Femur (tissue), 1 donor: ENCODE measurements around the gene USP19.

ENCODE experiments used
- DNase-seq: peaks from one replicate; pipeline ENCODE4 v3.0.0-alpha.2; 2017

The USP19 gene, protein sequence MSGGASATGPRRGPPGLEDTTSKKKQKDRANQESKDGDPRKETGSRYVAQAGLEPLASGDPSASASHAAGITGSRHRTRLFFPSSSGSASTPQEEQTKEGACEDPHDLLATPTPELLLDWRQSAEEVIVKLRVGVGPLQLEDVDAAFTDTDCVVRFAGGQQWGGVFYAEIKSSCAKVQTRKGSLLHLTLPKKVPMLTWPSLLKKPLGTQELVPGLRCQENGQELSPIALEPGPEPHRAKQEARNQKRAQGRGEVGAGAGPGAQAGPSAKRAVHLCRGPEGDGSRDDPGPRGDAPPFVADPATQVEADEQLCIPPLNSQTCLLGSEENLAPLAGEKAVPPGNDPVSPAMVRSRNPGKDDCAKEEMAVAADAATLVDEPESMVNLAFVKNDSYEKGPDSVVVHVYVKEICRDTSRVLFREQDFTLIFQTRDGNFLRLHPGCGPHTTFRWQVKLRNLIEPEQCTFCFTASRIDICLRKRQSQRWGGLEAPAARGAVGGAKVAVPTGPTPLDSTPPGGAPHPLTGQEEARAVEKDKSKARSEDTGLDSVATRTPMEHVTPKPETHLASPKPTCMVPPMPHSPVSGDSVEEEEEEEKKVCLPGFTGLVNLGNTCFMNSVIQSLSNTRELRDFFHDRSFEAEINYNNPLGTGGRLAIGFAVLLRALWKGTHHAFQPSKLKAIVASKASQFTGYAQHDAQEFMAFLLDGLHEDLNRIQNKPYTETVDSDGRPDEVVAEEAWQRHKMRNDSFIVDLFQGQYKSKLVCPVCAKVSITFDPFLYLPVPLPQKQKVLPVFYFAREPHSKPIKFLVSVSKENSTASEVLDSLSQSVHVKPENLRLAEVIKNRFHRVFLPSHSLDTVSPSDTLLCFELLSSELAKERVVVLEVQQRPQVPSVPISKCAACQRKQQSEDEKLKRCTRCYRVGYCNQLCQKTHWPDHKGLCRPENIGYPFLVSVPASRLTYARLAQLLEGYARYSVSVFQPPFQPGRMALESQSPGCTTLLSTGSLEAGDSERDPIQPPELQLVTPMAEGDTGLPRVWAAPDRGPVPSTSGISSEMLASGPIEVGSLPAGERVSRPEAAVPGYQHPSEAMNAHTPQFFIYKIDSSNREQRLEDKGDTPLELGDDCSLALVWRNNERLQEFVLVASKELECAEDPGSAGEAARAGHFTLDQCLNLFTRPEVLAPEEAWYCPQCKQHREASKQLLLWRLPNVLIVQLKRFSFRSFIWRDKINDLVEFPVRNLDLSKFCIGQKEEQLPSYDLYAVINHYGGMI (N-terminal part only)

DNA sequence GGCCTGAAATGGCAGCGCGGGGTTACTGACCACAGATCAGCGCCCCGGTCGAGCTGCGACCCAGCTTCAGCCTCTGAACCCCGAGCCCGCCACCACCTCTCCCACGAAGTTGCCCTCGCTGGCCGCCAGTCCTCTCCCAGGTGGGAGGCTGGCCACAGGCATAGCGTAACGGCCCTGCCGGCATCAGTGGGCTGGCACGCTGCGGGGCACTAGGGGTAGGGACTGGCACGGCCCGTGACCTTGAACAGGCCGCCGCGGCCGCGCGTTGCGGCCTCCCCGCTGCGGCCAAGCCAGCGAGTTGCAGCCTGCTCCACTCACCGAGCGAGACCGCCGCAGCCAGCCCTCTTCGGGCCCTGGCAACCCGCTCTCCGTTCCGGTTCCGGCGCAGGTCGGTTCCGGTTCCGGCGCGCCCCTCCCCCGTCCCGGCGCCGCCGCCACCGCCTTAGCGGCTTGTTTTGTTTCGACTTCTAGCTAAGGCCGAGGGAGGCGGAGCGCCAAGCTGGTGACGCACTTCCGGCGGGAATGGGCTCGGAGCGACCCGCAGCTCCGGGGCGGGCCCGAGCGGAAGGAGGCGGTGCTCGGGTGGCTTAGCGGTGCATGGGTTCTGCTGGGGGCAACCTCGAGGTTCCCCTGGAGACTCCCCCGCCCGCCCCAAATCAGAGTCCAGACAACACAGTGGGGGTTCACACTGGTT lies at the start of gene USP19:
USP19 (minus strand) TSS at position 386 of the 694 bp plus-strand sequence. CDS start 1,678 bp downstream, outside the sequence.
- DNase-seq = peak; percentile 97

DNA sequence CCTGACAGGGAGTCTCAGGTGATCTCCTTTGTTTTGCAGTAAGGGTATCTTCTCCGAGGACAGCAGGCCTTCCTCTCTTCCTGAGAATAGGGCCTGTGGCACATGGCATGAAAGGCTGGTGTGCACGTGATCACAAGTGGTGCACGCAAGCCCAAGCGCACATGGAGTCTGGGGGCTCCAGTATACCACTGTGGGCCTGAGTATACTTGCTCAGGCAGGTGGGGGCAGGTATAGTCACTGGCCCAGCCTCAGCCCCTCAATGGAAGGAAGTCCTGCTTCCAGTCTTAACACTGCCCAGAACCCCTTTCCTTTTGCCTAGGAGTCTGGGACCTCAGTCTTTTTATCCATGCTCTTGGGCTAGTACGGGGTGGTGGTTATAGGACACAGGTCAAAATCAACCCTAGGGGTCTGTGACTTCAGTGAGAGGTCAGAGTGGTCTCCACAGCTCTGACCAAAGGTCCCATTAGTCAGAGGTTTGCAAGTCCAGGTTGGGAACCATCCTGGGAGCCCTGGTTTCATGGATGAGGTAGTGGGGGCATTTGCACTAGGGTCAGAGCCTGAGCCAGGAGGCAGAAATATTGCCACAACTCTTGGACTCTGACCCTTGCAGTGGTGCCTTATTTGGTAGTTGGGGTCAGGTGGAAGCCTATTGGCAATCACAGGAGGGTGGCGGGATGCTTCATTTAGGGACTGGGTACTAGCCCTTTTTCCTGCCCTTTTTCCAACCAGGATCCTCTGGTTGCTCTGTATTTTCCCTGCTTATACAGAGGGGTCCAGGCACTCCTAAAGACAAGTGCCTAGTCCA lies 46.3 kb upstream of the USP19 start:
- peak; percentile 14 for DNase-seq

DNA sequence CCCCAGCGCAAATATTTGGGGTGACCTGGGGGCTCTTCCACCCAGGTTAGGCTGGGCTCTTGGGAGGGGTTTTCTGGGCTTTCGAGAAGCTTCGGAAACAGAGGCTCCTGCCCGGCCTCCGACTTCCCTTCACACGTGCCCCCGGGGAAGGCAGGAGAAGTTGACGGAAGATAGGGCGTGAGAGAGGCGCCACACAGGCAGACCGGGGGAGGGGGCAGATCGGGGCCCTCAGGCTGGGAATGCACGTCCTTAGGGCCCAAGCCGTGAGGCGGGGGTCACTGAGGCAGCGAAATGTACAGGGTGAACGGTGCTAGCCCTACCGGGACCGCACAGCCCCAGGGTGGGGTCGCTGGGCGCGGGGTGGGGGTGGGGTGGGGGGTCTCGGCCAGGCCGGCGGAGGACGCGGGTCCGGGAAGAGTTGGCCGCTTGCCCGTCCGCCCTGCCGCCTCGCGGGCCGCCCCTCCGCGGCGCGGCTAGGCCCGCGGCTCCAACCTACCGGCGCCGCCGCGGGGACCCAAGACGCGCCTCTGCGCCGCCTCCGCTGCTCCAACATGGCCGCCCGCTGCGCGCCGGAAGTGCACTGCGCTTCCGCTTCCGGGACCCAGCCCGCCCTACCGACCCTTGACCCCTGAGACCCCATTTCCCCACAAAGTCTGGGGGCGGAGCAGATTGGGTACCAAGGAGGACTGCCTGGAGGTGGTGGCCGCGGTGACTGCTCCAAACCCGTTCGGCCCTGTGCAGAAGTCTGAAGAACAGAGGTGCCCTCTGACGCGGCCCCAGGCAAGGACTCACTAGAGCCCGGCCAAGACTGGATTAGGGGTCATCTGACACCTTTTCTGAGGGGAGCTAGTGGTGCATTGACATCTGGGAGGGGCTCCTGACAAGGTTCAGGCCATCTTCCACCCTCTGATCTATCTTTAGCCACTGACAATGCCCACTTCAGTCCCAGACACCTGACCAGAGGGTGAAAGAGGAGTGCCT lies 45.4 kb upstream of the USP19 start, which contains the start of gene CCDC71:
CCDC71 (minus strand) TSS at position 561 of the 981 bp plus-strand sequence. CDS start 2,123 bp downstream, outside the sequence.
- DNase-seq = peak; percentile 88

DNA sequence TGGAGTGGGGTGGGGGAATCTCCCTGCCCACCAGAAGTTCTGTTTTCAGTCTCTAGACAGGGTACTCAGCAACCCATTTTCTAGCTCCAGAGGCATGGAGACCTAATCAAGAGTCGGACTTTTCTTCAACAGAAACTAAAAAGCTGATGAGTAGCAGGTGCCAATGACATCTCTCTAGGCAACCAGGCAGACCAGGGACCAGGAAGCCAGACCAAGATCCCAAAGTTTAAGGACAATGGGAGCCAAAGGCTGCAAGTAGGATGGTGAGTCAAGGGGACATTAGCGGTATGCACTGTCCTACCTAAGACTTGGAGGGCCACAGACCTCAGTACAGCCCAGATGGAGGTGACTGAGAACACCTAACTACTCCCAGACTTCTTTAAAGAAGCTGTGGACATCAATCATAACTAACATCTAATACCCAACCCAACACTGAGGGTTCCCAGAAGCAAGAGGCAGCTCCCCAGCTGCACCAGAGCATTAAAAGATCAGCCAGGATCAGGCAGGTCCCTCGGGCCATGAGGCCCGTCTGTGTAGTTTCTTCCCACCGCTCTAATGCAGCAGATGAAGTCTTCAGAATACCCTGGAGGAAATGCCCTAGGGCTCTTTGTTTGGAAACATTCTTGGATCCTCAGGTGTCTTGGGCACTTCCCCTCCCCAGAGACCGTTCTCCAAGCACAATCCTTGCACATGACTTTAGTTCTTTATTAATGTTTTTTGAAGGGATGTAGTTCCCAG lies 44.5 kb upstream of the USP19 start:
- peak; percentile 12 for DNase-seq

DNA sequence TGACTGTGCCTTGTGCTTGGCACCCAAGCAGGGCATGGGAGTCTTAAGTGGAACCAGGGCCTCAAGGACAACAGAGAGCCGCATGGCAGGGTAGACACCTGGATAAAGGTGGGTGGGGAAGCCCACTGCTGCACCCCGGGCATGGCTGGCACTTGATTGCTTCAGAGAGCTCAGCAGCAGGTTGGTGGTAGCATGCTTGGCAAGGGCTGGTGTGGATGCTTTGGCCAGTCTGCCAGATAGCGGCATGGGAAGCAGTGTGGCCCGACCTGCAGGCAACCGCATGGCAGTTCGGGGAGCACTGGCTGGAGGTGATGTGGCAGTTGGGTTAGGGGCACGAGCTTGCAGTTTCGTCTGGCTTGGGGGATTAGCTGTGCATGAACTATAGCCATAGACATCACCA lies 43.0 kb upstream of the USP19 start:
- no peak for DNase-seq

DNA sequence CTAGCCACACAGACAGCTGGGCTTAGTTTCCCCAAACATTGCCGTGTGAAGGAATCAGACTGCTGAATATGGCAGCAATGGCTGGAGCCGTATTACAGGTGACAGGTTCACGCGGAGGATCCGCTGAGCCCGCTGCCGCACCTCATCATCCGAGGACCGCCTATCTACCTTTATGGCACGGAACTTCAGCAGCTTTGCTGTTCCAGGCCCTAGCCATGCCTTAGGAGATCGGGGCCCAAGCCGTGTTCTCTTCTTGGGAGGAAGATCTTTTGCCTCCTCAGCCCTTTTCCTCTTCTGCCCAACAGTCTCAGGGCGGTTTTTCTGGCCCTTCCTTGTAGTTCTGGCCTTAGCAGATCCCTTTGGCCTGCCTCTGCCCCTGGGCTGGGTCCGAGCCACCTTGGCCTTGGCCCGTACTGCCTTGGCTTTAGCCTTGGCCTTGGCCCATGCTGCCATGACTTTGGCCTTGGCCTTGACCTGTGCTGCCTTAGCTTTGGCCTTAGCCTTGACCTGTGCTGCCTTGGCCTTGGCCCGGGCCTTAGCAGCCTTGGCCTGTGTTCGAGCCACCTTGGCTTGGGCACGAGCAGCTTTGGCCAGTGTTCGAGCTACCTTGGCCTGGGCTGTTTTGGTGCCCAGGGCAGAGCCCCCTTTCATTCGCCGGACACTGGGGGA lies 42.3 kb upstream of the USP19 start:
- peak; percentile 15 for DNase-seq

DNA sequence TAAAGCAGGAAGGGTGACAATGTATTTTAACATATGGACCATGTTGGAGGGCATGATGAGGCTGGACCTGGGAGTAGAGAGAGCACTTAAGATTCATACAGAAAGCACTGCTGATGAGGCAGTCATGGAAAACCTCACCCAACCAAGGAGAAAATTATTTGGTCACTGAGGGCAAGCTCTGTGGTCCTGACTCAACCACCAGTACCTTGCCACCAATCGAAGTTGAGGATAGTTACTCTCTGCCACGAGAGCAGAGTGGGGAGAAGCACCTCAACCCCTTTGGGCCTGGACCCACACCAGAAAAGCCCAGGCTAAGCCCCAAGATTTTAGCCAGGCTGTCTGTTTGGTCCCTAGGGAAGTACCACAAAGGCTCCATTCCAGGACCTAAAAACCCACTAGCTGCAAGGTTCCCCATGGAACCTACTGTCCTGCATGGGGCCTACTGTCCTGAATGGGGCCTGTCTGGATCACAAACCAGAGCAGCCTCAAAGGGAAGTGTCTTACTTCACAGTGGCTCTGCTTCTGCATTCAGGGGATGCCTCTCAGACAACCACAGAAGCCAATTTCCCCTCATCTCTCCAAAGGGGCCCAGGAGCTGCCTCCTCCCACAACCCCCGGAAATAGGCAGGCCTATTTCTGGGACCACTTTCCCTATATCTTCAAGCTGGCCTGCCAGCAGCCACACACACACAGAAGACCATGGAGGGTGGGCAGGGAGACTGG lies 41.3 kb upstream of the USP19 start:
- no peak for DNase-seq

DNA sequence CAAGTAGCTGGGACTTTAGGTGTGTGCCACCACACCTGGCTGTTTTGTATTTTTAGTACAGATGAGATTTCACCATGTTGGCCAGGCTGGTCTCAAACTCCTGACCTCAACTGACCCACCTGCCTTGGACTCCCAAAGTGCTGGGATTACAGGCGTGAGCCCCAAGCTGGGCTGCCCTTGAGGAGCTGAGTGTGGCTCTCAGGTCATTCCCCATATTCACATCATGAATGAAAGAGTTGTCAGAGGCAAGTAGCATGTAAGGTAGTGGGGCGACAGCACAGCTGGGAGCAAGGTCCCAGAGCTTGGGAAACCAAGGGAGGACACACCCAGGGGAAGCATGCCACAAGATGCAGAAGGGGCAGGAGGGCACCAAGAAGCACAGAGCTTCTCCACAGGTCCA lies 40.6 kb upstream of the USP19 start:
- no peak for DNase-seq

DNA sequence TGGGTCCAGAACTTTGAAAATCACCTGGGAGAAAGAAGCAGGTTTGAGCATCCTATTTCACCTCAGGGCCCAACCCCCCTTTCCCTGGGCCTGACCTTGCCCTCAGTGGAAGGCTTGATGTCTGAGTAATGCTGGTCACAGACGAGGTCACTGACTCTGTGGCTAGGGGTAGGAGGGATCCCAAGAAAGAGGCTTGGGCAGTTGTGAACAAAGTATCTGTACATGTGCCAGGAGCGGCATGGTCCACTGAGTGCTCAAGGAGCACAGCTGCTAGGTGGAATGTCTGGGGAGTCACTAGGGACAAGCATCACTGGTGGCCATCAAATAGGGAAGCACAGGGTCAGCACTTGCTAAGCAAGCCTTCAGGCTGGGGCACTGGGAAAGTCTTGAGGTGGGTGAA lies 38.2 kb upstream of the USP19 start:
- DNase-seq = no peak

DNA sequence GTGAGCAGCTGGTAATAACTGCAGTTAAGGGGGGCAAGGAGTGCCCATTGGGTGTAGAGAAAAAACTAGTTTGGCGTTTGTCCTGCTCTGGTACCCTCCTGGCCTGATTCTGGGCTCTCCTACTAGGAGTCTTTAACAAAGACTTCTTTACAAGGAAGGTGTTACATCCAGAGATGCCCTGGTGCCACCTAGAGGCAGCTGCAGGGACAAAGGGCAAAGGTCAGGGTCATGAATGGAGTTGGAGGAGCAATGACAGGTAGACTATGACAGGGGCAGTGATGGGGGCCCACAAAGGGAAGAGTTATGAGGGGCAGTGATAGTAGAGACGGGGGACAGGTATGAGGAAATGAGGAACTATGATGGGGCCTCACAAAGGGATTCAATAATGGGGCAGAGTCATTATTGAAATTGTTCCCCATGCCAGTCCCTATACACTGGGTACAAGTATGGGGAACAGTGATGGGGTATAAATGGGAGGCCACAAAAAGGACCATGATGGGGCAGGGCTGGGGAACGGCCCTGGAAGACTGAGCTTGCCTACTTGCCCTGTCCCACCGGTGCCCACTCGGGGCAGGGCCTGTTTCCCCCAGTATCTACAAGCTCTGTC lies 37.6 kb upstream of the USP19 start:
- no peak for DNase-seq

DNA sequence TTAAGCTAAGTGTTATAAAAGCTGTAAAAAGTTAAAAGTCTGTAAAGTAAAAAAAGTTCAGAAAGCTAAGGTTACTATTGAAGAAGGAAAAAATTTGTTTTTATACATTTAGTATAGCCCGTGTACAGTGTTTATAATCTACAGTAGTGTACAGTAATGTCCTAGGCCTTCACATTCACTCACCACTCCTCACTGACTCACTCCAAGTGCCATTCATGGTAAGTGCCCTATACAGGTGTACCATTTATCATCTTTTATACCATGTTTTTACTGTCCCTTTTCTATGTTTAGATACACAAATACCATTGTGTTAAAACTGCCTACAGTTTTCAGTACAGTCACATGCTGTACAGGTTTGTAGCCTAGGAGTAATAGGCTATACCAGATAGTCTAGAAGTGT lies 36.7 kb upstream of the USP19 start:
- no peak for DNase-seq

DNA sequence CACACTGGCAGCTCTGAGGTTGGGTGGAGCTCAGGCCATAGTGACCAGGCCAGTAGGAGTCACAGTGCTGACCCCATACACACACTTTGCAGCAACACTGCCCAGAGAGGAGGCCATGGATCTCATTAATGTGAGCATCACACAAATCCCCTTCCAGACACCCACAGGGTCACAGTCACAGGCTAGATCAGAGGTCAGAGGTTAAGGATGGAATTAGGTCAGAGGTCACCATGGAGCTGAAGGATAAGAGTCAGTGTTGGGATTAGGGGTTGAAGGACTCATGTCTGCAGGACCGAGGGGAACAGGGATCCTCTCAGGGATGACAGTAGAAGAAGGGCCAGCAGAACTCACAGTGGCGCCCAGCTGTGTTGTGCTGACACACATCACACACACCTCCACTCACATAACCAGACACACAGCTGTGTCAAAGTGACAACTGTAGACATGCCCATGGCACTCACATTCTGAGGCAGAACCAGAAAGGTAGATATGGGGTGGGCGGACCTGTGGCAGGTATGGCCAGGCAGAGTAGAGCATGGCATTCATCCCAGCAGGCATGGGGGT lies 32.8 kb upstream of the USP19 start:
- DNase-seq = no peak

DNA sequence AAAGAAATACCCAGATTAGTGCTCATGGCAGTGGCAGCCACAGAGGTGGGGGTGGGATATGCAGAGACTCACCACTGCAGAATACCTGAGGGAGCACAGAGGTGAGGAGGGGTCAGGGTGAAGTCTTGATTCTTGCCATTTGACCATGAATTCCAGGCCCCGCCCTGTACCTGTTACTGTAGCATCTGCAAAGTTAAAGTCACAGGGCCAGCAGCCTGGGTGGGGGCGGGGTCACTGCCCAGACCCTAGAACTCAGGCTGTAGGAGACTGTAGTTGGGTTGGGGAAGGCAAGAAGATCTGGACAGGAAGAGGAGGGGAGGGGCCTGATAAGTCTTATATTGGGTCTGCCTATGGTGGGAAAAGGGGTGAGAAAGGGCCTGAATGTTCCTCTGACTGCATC lies 31.0 kb upstream of the USP19 start:
- DNase-seq = no peak

DNA sequence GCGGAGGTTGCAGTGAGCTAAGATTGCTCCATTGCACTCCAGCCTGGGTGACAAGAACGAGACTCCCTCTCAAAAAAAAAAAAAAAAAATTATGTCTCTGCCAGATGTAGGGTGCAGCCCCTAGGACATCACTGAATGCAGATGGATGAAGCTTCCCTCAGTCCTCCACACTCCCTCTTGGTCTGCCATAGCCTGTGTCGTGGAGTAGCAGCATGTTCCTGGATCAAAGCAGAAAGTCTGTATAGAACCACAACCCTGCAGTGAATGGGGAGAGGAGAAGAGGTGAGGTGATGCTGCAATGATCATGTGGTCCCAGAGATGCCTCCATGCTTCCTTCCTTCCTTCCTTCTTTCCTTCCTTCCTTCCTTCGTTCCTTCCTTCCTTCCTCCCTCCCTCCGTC lies 27.5 kb upstream of the USP19 start:
- no peak for DNase-seq

DNA sequence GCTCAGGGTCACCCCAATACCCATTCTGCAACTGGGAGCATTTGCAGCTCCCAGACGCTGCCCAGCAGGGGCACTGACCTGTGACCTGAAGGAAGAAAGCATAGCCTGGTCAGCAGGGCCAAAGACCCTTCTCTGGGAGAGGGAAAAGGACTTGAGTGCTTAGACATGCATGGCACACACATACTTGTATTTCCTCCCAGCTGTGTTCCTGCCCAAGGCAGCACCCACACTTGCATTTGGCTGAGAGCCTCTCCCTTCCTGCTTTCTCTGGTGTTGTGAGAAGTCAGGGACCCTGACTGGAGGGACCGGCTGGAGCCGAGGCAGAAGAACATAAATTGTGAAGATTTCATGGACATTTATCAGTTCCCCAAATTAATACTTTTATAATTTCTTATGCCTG lies 19.5 kb upstream of the USP19 start:
- no peak for DNase-seq

DNA sequence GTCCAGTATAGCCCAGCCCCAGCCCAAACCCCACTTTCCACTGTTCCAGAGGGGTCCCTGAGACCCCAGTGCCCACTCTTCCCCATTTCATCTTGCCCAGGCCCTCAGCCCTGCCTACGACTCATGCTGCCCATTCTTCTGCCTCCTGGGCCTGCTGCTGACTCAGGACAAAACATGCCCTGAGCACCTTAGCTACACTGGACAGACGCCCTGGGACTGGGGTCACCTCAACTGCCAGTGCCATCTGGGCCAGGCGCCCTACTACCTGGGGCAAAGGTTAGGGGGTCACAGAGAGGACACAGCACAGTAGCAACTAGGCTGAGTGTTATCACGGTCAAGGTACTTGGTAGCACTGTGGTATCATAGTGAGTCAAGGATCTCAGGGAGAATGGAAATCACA lies 14.9 kb upstream of the USP19 start:
- DNase-seq = no peak
